Measurements from ENCODE around the gene CYP2B6.
"Not testable (repeated sequence)": the region's sequence is repeated elsewhere in the genome, so short reads cannot be mapped to it uniquely, and the experiment has no call there.

CYP2B6 gene

GRCh38 chr19:40989453-40989852 is 1.6 kb upstream of the CYP2B6 start:
- in situ Hi-C loops (cut with HindIII; ENCODE audit: low sequenced_read_pairs): no loop called here

GRCh38 chr19:40995355-40995754 is 4.3 kb downstream of the CYP2B6 start:
- TF ChIP-seq, protein P1, sequence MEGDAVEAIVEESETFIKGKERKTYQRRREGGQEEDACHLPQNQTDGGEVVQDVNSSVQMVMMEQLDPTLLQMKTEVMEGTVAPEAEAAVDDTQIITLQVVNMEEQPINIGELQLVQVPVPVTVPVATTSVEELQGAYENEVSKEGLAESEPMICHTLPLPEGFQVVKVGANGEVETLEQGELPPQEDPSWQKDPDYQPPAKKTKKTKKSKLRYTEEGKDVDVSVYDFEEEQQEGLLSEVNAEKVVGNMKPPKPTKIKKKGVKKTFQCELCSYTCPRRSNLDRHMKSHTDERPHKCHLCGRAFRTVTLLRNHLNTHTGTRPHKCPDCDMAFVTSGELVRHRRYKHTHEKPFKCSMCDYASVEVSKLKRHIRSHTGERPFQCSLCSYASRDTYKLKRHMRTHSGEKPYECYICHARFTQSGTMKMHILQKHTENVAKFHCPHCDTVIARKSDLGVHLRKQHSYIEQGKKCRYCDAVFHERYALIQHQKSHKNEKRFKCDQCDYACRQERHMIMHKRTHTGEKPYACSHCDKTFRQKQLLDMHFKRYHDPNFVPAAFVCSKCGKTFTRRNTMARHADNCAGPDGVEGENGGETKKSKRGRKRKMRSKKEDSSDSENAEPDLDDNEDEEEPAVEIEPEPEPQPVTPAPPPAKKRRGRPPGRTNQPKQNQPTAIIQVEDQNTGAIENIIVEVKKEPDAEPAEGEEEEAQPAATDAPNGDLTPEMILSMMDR (IDR thresholded peaks at IDR 0.05; ENCODE audit: low read depth, low read length): no peak
- in situ Hi-C loops (cut with HindIII; ENCODE audit: low sequenced_read_pairs): no loop called here
- H3K4me3 ChIP-seq (ENCODE audit: low read depth, low read length): no peak overlapping the region
- DNase-seq (ENCODE audit: low read depth, low spot score): no peak

More at GRCh38 chr19:40989453-40989852, 1.6 kb upstream of the CYP2B6 start:
- DNase-seq (ENCODE audit: low read depth, low spot score): no peak
- no peak overlapping the region for H3K4me3 ChIP-seq (ENCODE audit: low read depth, low read length)
- TF ChIP-seq, protein P1 (IDR thresholded peaks at IDR 0.05; ENCODE audit: low read depth, low read length): no peak

DNA sequence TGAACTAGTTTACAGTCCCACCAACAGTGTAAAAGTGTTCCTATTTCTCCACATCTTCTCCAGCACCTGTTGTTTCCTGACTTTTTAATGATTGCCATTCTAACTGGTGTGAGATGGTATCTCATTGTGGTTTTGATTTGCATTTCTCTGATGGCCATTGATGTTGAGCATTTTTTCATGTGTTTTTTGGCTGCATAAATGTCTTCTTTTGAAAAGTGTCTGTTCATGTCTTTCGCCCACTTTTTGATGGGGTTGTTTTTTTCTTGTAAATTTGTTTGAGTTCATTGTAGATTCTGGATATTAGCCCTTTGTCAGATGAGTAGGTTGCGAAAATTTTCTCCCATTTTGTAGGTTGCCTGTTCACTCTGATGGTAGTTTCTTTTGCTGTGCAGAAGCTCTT is 7.9 kb downstream of the CYP2B6 start:
- H3K4me3 ChIP-seq (ENCODE audit: low read depth, low read length); in situ Hi-C loops (cut with HindIII; ENCODE audit: low sequenced_read_pairs); DNase-seq (ENCODE audit: low read depth, low spot score): not testable (repeated sequence)

- TF ChIP-seq, protein P1 (IDR thresholded peaks at IDR 0.05; ENCODE audit: low read depth, low read length): no peak
- H3K4me3 ChIP-seq (ENCODE audit: low read depth, low read length): no peak overlapping the region
- DNase-seq (ENCODE audit: low read depth, low spot score): no peak
- in situ Hi-C loops (cut with HindIII; ENCODE audit: low sequenced_read_pairs): no loop called here
These were observed 9.2 kb downstream of the CYP2B6 start for GRCh38 chr19:41000310-41000737.

GRCh38 chr19:41001243-41001971 is 10.3 kb downstream of the CYP2B6 start:
- TF ChIP-seq, protein P1 (IDR thresholded peaks at IDR 0.05; ENCODE audit: low read depth, low read length): no peak
- no peak overlapping the region for H3K4me3 ChIP-seq (ENCODE audit: low read depth, low read length)
- no peak for DNase-seq (ENCODE audit: low read depth, low spot score)
- in situ Hi-C loops (cut with HindIII; ENCODE audit: low sequenced_read_pairs): no loop called here

- H3K4me3 ChIP-seq (ENCODE audit: low read depth, low read length); in situ Hi-C loops (cut with HindIII; ENCODE audit: low sequenced_read_pairs); DNase-seq (ENCODE audit: low read depth, low spot score): not testable (repeated sequence)
These were observed 12.6 kb downstream of the CYP2B6 start for GRCh38 chr19:41003656-41004055.

GRCh38 chr19:41009700-41010235 is 18.7 kb downstream of the CYP2B6 start:
- DNase-seq (ENCODE audit: low read depth, low spot score): no peak
- TF ChIP-seq, protein P1 (IDR thresholded peaks at IDR 0.05; ENCODE audit: low read depth, low read length): no peak
- no peak overlapping the region for H3K4me3 ChIP-seq (ENCODE audit: low read depth, low read length)
- in situ Hi-C loops (cut with HindIII; ENCODE audit: low sequenced_read_pairs): no loop called here
